ENCODE measurements around the gene LRRC14B.

GRCh38 chr5:189976-190365 is 1.3 kb upstream of the LRRC14B start:
- TF ChIP-seq CTCF (IDR thresholded peaks at IDR 0.05) (no peak), POLR2A (IDR thresholded peaks at IDR 0.05) (no peak), POLR2AphosphoS5 (IDR thresholded peaks at IDR 0.05) (no peak)

Data from breast epithelium (tissue), 3 donors.